CD4-positive, alpha-beta T cell (primary cell): ENCODE measurements around the gene ADGRA1. TPM values are rescaled to one million over a fixed set of nuclear protein-coding genes. Genes with fewer than 3 reads are reported as not detected.
"Not testable (repeated sequence)": the region's sequence is repeated elsewhere in the genome, so short reads cannot be mapped to it uniquely, and the experiment has no call there.

ENCODE experiments used
- ATAC-seq: fragments of 200-7000 bp; cut with Tn5 transposase; one replicate; pipeline ENCODE4 v1.10.0; 2022; ENCODE audit warnings: mild to moderate bottlenecking; ENCODE audit not compliant: poor library complexity
- CTCF ChIA-PET: fragments of 350-600 bp; sonication (Branson Sonifier 250); formaldehyde crosslinking; loops from one replicate; lab custom pipeline; 2021; ENCODE audit warnings: antibody characterized with exemption, inconsistent platforms; lab: Charles Lee
- POLR2A ChIA-PET: fragments of 350-600 bp; sonication (Branson Sonifier 250); formaldehyde crosslinking; loops from one replicate; lab custom pipeline; 2021; ENCODE audit warnings: antibody characterized with exemption, inconsistent platforms; lab: Charles Lee
- DNase-seq, 14 experiments: peaks; one replicate each; pipeline ENCODE4 v3.0.0-alpha.2; 2013 to 2020; ENCODE audit warnings: mixed read lengths in 2 of 14
- H3K27ac ChIP-seq, 2 donors: one replicate each; pipeline versions ENCODE4 v1.5.1 to v1.7.0; 2013; ENCODE audit warnings: low read length in 2 of 2, low read depth in 1 of 2, mild to moderate bottlenecking in 1 of 2
- H3K27me3 ChIP-seq, 2 experiments: 1 replicate in 1 of 2; 2 replicates in 1 of 2; pipeline versions ENCODE4 v1.6.1 to v1.7.0; 2013; ENCODE audit warnings: low read length in 2 of 2, control low read depth in 1 of 2, mild to moderate bottlenecking in 1 of 2, moderate library complexity in 1 of 2; ENCODE audit not compliant: insufficient read depth in 2 of 2, control insufficient read depth in 1 of 2
- H3K36me3 ChIP-seq: one replicate; pipeline ENCODE4 v1.6.1; 2013; ENCODE audit warnings: low read length, control low read depth; ENCODE audit not compliant: insufficient read depth
- H3K4me1 ChIP-seq: one replicate; pipeline ENCODE4 v1.6.1; 2013; ENCODE audit warnings: low read length, control low read depth; ENCODE audit not compliant: insufficient read depth
- H3K4me3 ChIP-seq: one replicate; pipeline ENCODE4 v1.5.1; 2013; ENCODE audit warnings: mild to moderate bottlenecking, low read length, moderate library complexity
- H3K9me3 ChIP-seq, 2 experiments: 1 replicate in 1 of 2; 2 replicates in 1 of 2; pipeline versions ENCODE4 v1.6.1 to v1.7.0; 2013; ENCODE audit warnings: low read length in 2 of 2, mild to moderate bottlenecking in 2 of 2, control low read depth in 1 of 2, moderate library complexity in 1 of 2; ENCODE audit not compliant: control insufficient read depth in 1 of 2, insufficient read depth in 1 of 2
- H3K27ac Mint-ChIP-seq: one replicate; pipeline ENCODE4 v1.8.0; 2020; ENCODE audit warnings: mixed read lengths
- H3K27me3 Mint-ChIP-seq: one replicate; pipeline ENCODE4 v1.8.0; 2021; ENCODE audit warnings: mixed read lengths
- H3K36me3 Mint-ChIP-seq: one replicate; pipeline ENCODE4 v1.8.0; 2021; ENCODE audit warnings: low read depth, mixed read lengths
- H3K4me1 Mint-ChIP-seq: one replicate; pipeline ENCODE4 v1.8.0; 2021; ENCODE audit warnings: low read depth, mixed read lengths
- H3K4me3 Mint-ChIP-seq: one replicate; pipeline ENCODE4 v1.8.0; 2020; ENCODE audit warnings: mild to moderate bottlenecking, mixed read lengths
- H3K9me3 Mint-ChIP-seq: one replicate; pipeline ENCODE4 v1.8.0; 2020; ENCODE audit warnings: mixed read lengths
- intact Hi-C, 2 experiments: fragments of 100-400 bp; cut with DNase I in 1 of 2; cut with micrococcal nuclease in 1 of 2; formaldehyde crosslinking; loops; one replicate each; pipeline versions ENCODE4 v1.15.1 to v1.9.0; 2023 to 2025; cut with DNase I, micrococcal nuclease
- total RNA-seq, 174 experiments: library from RNA in 2 of 174; stranded (reverse) in 2 of 174; gene quantifications; one replicate each; pipeline ENCODE4 v1.2.3 and lab custom pipeline; 2021 to 2026
- TF ChIP-seq, protein P1 (sequence below): fragments of 200-600 bp; IDR thresholded peaks from one replicate; pipeline ENCODE4 v1.8.0; 2022; ENCODE audit warnings: antibody characterized with exemption, mild to moderate bottlenecking

Gene ADGRA1
- total RNA-seq, 2 experiments from 2014 or later, result not detected

DNA sequence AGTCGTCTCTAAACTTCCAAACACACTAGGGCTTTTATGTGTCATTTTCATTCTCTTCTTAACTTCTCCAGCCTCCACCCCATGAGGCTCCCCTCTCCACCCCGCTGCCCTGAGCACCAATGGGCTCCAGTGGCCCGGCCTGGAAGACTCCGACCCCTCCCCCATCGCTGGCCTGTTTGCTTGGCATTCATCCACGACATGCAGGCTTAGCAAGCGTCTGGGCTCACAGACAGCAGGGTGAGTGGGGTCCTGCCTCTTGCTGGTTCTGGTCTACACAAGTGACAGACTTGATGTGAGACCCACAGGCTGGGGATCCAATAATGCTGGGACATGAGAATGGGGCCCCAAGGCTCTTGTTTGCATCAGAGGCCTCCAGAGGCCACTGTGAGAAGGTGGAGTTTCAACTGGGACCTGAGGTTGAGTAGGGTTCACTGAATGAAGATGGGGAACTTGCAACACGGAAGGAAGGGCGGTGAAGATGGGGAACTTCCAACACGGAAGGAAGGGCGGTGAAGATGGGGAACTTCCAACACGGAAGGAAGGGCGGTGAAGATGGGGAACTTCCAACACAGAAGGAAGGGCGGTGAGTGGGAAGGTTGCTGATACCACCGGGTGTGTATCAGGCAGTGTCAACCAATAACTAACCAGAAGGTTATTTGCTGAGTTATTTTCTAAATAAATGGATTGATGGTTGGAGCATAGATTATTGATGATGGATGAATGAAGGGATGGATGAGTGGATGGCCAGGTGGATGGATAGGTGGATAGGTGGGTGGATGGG, 86.3 kb downstream of the ADGRA1 start:
- peaks cover 0 to 26% of the 10 kb centered on the region in 2 experiments for H3K9me3 ChIP-seq
- CTCF ChIA-PET, result no interaction called here
- POLR2A ChIA-PET, result no interaction called here
- no peak overlapping the region for H3K27ac ChIP-seq
- no peak overlapping the region for H3K27ac Mint-ChIP-seq
- ATAC-seq (no peak), DNase-seq (peak in 2 of 14 experiments; percentile 18 to 36)
- H3K9me3 Mint-ChIP-seq, result no peaks in the 10 kb centered on the region
- no peaks in the 10 kb centered on the region for H3K36me3 ChIP-seq
- H3K36me3 Mint-ChIP-seq, result no peaks in the 10 kb centered on the region
- peaks cover 0 to 7% of the 10 kb centered on the region in 2 experiments for H3K27me3 ChIP-seq
- no peak overlapping the region for H3K4me3 ChIP-seq
- no peaks in the 10 kb centered on the region for H3K4me1 ChIP-seq
- intact Hi-C loops, result no loop called here
- no peaks in the 10 kb centered on the region for H3K4me1 Mint-ChIP-seq
- no peak overlapping the region for H3K4me3 Mint-ChIP-seq
- H3K27me3 Mint-ChIP-seq, result peaks cover 21% of the 10 kb centered on the region
- TF ChIP-seq, protein P1, sequence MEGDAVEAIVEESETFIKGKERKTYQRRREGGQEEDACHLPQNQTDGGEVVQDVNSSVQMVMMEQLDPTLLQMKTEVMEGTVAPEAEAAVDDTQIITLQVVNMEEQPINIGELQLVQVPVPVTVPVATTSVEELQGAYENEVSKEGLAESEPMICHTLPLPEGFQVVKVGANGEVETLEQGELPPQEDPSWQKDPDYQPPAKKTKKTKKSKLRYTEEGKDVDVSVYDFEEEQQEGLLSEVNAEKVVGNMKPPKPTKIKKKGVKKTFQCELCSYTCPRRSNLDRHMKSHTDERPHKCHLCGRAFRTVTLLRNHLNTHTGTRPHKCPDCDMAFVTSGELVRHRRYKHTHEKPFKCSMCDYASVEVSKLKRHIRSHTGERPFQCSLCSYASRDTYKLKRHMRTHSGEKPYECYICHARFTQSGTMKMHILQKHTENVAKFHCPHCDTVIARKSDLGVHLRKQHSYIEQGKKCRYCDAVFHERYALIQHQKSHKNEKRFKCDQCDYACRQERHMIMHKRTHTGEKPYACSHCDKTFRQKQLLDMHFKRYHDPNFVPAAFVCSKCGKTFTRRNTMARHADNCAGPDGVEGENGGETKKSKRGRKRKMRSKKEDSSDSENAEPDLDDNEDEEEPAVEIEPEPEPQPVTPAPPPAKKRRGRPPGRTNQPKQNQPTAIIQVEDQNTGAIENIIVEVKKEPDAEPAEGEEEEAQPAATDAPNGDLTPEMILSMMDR, result no peak

DNA sequence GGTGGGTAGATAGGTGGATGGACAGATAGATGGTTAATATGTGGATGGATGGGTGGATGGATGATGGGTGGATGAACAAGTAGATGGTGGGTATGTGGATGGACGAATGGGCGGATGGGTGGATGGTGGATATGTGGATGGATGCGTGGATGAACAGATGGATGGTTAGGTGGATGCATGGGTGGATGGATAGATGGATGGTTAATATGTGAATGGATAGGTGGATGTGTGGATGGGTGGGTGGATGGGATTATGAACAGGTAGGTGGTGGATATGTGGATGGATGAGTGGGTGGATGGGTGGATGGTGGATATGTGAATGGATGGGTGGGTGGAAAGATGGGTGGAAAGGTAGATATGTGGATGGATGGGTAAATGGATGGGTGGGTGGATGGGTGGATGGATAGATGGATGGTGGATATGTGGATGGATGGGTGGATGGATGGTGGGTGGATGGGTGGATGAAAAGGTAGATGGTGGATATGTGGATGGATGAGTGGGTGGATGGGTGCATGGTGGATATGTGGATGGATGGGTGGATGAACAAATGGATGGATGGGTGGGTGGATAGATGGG, 87.1 kb downstream of the ADGRA1 start:
- DNase-seq (no peak), ATAC-seq (no peak)
- Histone ChIP-seq H3K27me3 (peaks cover 0 to 7% of the 10 kb centered on the region in 2 experiments), H3K27ac (no peak overlapping the region), H3K9me3 (peaks cover 0 to 22% of the 10 kb centered on the region in 2 experiments), H3K4me1 (no peaks in the 10 kb centered on the region), H3K4me3 (no peak overlapping the region), H3K36me3 (no peaks in the 10 kb centered on the region)
- peaks cover 21% of the 10 kb centered on the region for H3K27me3 Mint-ChIP-seq
- ChIA-PET POLR2A (no interaction called here), CTCF (no interaction called here)
- H3K4me1 Mint-ChIP-seq, result no peaks in the 10 kb centered on the region
- no peaks in the 10 kb centered on the region for H3K9me3 Mint-ChIP-seq
- H3K4me3 Mint-ChIP-seq, result no peak overlapping the region
- no peaks in the 10 kb centered on the region for H3K36me3 Mint-ChIP-seq
- TF ChIP-seq, protein P1, result no peak
- no peak overlapping the region for H3K27ac Mint-ChIP-seq
- intact Hi-C loops, result no loop called here

DNA sequence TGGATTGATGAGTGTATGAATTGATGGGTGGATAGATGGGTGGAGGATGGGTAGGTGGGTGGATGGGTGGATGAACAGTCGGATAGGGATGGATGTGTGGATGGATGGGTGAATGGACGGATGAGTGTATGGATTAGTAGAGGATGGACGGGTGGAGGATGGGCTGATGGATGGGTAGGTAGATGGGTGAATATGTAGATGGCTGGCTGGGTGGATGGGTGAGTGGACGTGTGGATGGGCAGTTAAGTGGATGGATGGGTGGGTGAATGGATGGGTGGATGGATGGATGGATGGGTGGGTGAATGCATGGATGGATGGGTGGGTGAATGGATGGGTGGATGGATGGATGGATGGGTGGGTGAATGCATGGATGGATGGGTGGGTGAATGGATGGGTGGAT, 87.9 kb downstream of the ADGRA1 start:
- peaks cover 21% of the 10 kb centered on the region for H3K27me3 Mint-ChIP-seq
- H3K36me3 Mint-ChIP-seq, H3K4me1 Mint-ChIP-seq, H3K4me3 Mint-ChIP-seq, CTCF ChIA-PET, H3K4me1 ChIP-seq, H3K27ac ChIP-seq, H3K36me3 ChIP-seq, H3K9me3 Mint-ChIP-seq, H3K27ac Mint-ChIP-seq, intact Hi-C loops, DNase-seq, H3K27me3 ChIP-seq, H3K4me3 ChIP-seq, ATAC-seq, POLR2A ChIA-PET: not testable (repeated sequence)
- H3K9me3 ChIP-seq, result peaks cover 0 to 20% of the 10 kb centered on the region in 2 experiments
